Hepatocyte (in vitro differentiated cells): ENCODE results near the gene DEPDC5.

ENCODE experiments used
- EZH2 ChIP-seq: fragments of 200-600 bp; sonication (generic); IDR thresholded peaks from 2 replicates; pipeline ENCODE4 v1.6.1; 2016; ENCODE audit warnings: antibody characterized with exemption, mild to moderate bottlenecking, borderline replicate concordance
- EZH2phosphoT487 ChIP-seq: fragments of 200-600 bp; sonication (generic); IDR thresholded peaks from one replicate; pipeline ENCODE4 v1.6.1; 2018; ENCODE audit warnings: antibody characterized with exemption, mild to moderate bottlenecking, low read depth, moderate library complexity; ENCODE audit not compliant: unreplicated experiment, severe bottlenecking
- TF ChIP-seq, protein P1 (sequence below): fragments of 200-600 bp; sonication (generic); IDR thresholded peaks from 2 replicates; pipeline ENCODE4 v1.5.1; 2016; ENCODE audit warnings: antibody characterized with exemption, mild to moderate bottlenecking; ENCODE audit not compliant: poor library complexity

DNA sequence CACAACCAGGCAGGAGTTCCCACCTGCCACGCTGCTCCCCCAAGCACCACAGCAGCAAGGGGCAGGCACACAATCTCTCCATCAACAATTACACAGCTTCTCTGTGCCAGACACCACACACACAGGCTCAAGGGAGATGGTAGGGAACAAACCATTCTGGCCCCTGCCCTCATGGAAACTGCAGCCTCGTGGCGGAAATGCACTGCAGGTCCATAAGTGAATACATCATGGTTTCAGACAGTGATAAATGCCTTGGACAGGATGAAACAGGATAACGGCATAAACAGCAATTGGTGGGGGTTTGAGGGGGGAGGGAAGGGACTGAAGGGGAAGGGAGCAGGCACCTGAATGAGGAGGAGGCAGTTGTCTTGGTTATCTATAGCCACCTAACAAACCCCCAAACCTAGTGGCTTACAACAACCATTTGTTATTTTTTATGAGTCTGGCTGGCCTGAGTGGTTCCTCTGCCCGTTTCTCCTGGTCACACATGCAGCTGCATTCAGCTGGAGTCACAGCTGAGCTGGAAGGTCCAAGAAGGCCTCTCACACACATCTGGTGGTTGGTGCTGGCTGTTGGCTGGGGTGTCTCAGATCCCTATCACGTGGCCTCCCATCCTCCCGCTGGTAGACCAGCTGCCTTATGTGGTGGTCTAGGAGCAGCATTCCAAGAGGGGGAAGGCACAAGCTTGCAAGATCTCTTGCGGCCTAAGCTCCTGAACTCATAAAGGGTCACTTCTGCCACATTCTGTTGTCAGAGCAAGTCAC lies 175.5 kb downstream of the DEPDC5 start:
- TF ChIP-seq, protein P1, sequence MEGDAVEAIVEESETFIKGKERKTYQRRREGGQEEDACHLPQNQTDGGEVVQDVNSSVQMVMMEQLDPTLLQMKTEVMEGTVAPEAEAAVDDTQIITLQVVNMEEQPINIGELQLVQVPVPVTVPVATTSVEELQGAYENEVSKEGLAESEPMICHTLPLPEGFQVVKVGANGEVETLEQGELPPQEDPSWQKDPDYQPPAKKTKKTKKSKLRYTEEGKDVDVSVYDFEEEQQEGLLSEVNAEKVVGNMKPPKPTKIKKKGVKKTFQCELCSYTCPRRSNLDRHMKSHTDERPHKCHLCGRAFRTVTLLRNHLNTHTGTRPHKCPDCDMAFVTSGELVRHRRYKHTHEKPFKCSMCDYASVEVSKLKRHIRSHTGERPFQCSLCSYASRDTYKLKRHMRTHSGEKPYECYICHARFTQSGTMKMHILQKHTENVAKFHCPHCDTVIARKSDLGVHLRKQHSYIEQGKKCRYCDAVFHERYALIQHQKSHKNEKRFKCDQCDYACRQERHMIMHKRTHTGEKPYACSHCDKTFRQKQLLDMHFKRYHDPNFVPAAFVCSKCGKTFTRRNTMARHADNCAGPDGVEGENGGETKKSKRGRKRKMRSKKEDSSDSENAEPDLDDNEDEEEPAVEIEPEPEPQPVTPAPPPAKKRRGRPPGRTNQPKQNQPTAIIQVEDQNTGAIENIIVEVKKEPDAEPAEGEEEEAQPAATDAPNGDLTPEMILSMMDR: no peak
- TF ChIP-seq EZH2phosphoT487 (no peak), EZH2 (no peak)
